AG09309 (cell line): ENCODE measurements around the gene HIPK2.

Experiments used
- DNase-seq: peaks from one replicate; pipeline ENCODE4 v3.0.0-alpha.2; 2010; ENCODE audit warnings: low read depth
- H3K4me3 ChIP-seq: 2 replicates; pipeline ENCODE4 v1.5.1; 2011; ENCODE audit warnings: mild to moderate bottlenecking, low read depth, low read length, moderate library complexity; ENCODE audit not compliant: control insufficient read depth
- CTCF ChIP-seq: IDR thresholded peaks from 2 replicates; pipeline ENCODE4 v1.5.1; 2011; ENCODE audit warnings: mild to moderate bottlenecking, low read depth, low read length, inconsistent platforms; ENCODE audit not compliant: insufficient read depth, control insufficient read depth; ENCODE audit errors: missing control alignments

Gene HIPK2

GRCh38 chr7:139821349-139822105 lies 43.7 kb upstream of the HIPK2 start:
- TF ChIP-seq CTCF: no peak
- H3K4me3 ChIP-seq: no peak overlapping the region
- no peak for DNase-seq

GRCh38 chr7:139820089-139820488 lies 42.3 kb upstream of the HIPK2 start:
- TF ChIP-seq CTCF: no peak
- no peak for DNase-seq

GRCh38 chr7:139817249-139817648 lies 39.5 kb upstream of the HIPK2 start:
- H3K4me3 ChIP-seq: no peak overlapping the region
- no peak for DNase-seq
- TF ChIP-seq CTCF: no peak

More at GRCh38 chr7:139820089-139820488, 42.3 kb upstream of the HIPK2 start:
- H3K4me3 ChIP-seq: no peak overlapping the region

GRCh38 chr7:139813689-139814088 lies 35.9 kb upstream of the HIPK2 start:
- H3K4me3 ChIP-seq: no peak overlapping the region
- no peak for DNase-seq
- no peak for TF ChIP-seq CTCF

- TF ChIP-seq CTCF: no peak
- H3K4me3 ChIP-seq: no peak overlapping the region
- DNase-seq: no peak
Observed at GRCh38 chr7:139813151-139813550, 35.4 kb upstream of the HIPK2 start.

- no peak for TF ChIP-seq CTCF
- no peak for DNase-seq
- no peak overlapping the region for H3K4me3 ChIP-seq
Observed at GRCh38 chr7:139811066-139811465, 33.3 kb upstream of the HIPK2 start.
